A549 treated with CORT108297 at 1 μM for 4 hours (cell line): ENCODE data around the gene MIER3. TPM values are rescaled to one million over a fixed set of nuclear protein-coding genes. Genes with fewer than 3 reads are reported as not detected.

Source experiments
- total RNA-seq: library from RNA; stranded (reverse); fragments of 200-300 nt; extraction: Qiagen RNA extraction; gene quantifications from 5 replicates; pipeline ENCODE4 v1.2.3, GENCODE V29; 2022

MIER3 gene, protein sequence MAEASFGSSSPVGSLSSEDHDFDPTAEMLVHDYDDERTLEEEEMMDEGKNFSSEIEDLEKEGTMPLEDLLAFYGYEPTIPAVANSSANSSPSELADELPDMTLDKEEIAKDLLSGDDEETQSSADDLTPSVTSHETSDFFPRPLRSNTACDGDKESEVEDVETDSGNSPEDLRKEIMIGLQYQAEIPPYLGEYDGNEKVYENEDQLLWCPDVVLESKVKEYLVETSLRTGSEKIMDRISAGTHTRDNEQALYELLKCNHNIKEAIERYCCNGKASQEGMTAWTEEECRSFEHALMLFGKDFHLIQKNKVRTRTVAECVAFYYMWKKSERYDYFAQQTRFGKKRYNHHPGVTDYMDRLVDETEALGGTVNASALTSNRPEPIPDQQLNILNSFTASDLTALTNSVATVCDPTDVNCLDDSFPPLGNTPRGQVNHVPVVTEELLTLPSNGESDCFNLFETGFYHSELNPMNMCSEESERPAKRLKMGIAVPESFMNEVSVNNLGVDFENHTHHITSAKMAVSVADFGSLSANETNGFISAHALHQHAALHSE
- total RNA-seq = 5.8 to 10.3 TPM (median 7.8 TPM) in 5 replicates

DNA sequence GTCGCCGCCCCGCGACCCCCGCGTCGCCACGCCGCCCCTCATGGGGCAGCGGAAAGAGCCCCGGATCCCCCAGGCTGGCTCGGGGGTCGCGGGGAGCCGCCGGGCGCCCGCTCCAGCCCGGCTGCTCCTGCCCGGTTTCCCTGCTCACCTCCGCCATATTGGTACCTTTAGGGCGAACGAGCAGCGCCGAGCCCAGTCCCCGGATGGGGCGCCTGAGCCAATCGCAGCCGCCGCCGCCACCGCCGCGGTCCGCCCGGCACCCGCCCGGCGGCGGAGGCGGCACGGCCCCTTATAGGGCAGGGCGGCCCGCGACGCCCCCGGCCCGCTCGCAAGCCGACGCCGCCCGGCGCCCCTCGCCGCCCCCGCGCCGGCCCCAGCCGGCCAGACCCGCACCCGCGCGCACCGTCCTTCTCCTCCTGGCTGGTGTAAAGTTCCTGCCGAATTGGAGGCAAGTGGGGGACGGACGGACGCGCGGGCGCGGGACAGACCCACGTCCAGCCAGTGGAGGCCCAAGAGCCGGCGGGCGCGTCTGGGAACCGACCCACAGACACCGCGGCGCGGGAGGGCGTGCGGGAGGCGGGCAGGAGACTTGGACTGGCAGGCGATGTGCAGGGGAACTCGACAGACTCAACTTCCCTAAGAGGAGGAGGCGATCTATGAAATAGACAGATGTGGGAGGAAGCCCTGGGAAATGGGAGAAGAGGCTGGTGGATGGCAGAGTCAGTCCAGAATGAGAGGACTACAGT is at the start of gene MIER3:
TSS of gene MIER3 (minus strand) at position 178 of the 746 bp plus-strand sequence. CDS start at position 157, 21 bp downstream.

DNA sequence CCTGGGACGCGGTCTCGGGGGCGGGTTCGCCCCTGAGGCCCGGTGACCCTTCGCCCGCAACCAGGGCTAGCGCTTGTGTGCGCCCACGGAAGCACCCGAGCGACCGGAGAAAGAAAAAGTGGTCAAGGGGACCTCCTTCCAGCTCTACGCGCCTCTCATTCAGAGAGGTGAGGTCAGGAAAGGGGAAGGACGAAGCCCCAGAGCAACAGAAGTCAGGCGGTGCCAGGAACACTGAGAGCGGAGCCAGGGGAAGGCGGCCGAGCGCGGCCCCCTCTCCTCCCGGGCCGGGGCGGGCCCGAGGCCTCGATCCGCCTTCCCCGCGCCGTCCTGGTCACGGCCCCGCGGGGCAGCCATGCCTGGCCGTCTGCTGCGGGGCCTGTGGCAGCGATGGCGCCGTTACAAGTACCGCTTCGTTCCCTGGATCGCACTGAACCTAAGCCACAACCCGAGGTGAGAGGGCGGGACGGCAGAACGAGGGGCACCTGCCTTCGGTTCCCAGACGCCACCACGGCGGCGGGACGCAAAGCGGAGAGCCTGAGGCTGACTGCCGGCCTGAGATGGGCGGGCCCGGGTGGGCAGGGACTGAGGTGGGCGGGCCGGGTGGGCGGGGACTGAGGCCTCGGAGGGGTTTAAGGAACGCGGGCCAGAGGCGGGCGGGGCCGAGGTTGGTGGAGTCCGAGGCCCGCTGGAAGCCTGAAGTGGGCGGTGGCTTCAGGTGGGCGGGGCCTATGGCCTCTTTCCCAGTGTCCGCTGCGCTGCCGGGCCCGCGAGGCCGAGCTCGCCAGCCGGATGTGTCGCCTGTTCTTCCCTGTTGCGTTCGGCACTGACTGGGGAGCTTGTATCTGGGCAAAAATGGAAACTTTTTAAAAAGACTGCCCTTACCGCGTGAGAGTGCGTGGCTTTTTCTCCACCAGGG is 42.4 kb downstream of the MIER3 start, which contains the start of gene SETD9:
TSS of gene SETD9 (plus strand) at position 303 of the 916 bp plus-strand sequence. CDS start at position 353, 50 bp downstream.

Other genes with a start within 250 kb of the MIER3 start
- 1.5 to 1.9 TPM (median 1.6 TPM) in 5 replicates for gene MAP3K1, start 136.6 kb downstream of the MIER3 start, total RNA-seq
- 4.8 to 6.6 TPM (median 4.9 TPM) in 5 replicates for gene SETD9, start 42.5 kb downstream of the MIER3 start, total RNA-seq
- 35.6 to 54.8 TPM (median 38.1 TPM) in 5 replicates for gene GPBP1, start 221.9 kb upstream of the MIER3 start, total RNA-seq